Mammary epithelial cell (primary cell): Measurements from ENCODE around the gene SDR9C7.

Experiments used
- EZH2 ChIP-seq: IDR thresholded peaks from 2 replicates; pipeline ENCODE4 v1.6.1; 2012; ENCODE audit warnings: low read length, inconsistent platforms, borderline replicate concordance
- TF ChIP-seq, protein P1 (sequence below), 2 donors: IDR thresholded peaks in 1 of 2; conservative IDR thresholded peaks in 1 of 2; 2 replicates each; pipeline ENCODE4 v1.5.1; 2011 to 2012; ENCODE audit warnings: inconsistent platforms in 2 of 2, low read length in 2 of 2, mild to moderate bottlenecking in 2 of 2, control low read depth in 1 of 2, low read depth in 1 of 2; ENCODE audit not compliant: insufficient read depth in 1 of 2; ENCODE audit errors: extremely low read depth in 1 of 2

DNA sequence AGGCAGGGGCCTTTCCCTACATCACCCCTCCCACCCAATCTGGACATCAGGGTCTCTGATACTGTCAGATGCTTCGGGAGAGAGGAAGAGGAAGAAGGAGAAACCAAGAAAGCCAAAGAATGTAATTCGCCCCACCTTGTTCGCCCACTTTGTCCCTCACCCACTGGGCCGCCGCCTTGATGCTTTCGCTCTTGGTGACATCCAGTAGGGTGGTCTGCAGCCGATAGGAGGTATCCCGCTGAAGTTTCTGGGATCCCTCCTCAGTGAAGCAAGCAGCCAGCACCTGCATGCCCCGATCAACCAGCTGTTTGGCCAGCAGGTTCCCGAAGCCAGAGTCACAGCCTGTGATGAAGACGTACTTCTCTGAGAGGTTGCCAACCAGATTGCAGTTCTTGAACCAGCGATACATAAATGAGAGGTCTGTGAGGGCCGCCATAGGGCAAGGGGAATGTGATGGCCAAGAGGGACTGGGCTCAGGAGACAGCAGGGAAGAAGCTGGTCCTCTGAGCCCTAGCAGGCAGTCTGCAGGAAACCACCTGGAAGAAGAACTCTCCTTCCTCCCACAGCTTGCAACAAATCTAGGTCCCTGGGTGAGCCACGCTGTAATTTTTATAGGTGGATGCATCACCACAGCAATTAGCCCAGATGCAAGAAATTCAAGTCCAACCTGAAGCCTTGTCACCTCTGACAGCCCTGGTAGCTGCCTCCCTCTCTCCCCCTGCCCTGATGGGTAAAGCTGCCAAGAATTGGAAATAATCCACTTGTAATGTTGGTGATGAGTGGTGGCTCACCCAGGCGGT, at the start of gene SDR9C7:
- TF ChIP-seq, protein P1, sequence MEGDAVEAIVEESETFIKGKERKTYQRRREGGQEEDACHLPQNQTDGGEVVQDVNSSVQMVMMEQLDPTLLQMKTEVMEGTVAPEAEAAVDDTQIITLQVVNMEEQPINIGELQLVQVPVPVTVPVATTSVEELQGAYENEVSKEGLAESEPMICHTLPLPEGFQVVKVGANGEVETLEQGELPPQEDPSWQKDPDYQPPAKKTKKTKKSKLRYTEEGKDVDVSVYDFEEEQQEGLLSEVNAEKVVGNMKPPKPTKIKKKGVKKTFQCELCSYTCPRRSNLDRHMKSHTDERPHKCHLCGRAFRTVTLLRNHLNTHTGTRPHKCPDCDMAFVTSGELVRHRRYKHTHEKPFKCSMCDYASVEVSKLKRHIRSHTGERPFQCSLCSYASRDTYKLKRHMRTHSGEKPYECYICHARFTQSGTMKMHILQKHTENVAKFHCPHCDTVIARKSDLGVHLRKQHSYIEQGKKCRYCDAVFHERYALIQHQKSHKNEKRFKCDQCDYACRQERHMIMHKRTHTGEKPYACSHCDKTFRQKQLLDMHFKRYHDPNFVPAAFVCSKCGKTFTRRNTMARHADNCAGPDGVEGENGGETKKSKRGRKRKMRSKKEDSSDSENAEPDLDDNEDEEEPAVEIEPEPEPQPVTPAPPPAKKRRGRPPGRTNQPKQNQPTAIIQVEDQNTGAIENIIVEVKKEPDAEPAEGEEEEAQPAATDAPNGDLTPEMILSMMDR (conservative IDR thresholded peaks at IDR 0.05 in 1 of 2, IDR thresholded peaks at IDR 0.05 in 1 of 2; ENCODE audit: extremely low read depth in 1 of 2, insufficient read depth in 1 of 2, low read depth in 1 of 2, low read length in 2 of 2) = no peak
- TF ChIP-seq EZH2 = no peak
